GM12874 (cell line): ENCODE measurements around the gene WDR33.

ENCODE experiments used
- TF ChIP-seq, protein P1 (sequence below): IDR thresholded peaks from 2 replicates; pipeline ENCODE4 v1.5.1; 2011; ENCODE audit warnings: low read depth, mild to moderate bottlenecking, control low read depth, low read length, moderate library complexity; ENCODE audit not compliant: insufficient read depth

The WDR33 gene

DNA sequence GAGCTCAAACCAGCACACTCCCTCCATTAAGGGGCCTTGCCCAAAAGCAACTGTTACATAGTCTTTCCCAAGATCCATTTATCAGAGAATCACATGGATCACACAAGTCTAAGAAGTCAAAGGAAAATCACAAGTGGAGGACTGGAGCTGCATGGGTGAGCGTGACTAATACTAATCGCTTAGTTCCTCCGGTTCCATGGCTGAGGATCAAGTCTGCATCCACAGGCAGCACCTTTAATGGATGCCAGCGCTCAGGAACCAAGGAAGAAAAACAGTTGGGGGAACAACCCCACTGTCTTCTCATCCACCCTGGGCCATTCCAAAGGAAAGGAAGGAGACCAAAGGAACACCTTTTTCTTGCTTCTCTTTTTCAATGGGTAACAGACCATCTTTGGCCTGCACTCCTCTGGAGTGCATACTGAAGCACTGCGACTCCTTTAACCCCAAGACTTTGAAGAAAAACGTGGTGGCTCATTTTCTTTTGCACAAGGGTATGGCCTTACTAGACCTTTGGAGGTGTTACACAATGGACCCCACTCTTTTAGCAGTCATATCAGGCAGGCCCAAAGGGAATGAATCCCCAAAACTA, 9.2 kb upstream of the WDR33 start:
- TF ChIP-seq, protein P1, sequence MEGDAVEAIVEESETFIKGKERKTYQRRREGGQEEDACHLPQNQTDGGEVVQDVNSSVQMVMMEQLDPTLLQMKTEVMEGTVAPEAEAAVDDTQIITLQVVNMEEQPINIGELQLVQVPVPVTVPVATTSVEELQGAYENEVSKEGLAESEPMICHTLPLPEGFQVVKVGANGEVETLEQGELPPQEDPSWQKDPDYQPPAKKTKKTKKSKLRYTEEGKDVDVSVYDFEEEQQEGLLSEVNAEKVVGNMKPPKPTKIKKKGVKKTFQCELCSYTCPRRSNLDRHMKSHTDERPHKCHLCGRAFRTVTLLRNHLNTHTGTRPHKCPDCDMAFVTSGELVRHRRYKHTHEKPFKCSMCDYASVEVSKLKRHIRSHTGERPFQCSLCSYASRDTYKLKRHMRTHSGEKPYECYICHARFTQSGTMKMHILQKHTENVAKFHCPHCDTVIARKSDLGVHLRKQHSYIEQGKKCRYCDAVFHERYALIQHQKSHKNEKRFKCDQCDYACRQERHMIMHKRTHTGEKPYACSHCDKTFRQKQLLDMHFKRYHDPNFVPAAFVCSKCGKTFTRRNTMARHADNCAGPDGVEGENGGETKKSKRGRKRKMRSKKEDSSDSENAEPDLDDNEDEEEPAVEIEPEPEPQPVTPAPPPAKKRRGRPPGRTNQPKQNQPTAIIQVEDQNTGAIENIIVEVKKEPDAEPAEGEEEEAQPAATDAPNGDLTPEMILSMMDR: no peak

DNA sequence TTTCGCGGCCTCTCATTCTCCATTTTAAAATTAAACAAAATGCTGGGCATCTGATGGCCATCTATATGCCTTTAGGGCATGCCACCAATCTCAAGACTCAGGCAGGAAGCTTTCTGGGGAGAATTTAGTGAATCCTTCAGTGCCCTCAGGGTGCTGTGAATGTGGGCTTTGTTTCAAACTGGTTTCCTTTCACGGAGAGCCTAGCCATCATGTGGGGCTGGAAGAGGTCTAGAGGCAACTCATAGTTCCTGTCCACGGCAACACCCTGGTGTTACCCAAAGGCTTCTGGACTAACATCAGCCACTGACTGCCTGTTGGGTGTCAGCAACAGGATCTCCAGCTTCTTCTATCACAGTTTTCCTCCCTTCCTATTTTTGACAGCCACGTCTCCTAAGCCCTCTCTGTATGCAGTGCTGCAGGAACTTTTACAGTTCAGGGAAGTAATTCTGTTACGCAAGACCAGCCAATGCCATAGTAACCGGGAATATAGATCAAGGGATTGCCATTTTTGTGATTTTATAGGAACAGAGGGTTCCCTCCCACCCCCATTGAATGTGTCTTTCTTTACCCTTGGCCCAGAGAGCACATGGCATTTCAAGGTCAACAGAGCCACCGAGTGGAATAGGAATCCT, 7.9 kb upstream of the WDR33 start:
- TF ChIP-seq, protein P1: no peak

DNA sequence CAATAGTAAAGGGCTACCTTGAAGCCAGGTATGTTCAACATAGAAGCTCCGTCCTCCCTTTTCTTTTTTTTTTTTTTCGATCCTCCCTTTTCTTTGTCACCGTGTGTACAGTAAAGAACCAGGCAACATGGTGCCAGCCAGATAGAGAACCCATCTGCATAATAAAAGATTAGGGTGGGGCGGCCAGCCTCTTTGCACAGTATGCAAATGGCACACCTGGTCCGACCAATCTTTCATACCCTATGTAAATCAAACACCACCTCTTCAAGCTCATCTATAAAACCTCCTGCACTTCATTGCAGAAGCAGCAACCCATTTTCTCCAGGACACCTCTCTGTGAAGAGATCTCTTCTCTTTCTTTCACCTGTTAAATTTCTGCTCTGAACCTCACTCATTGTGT, 7.3 kb upstream of the WDR33 start:
- TF ChIP-seq, protein P1: no peak

DNA sequence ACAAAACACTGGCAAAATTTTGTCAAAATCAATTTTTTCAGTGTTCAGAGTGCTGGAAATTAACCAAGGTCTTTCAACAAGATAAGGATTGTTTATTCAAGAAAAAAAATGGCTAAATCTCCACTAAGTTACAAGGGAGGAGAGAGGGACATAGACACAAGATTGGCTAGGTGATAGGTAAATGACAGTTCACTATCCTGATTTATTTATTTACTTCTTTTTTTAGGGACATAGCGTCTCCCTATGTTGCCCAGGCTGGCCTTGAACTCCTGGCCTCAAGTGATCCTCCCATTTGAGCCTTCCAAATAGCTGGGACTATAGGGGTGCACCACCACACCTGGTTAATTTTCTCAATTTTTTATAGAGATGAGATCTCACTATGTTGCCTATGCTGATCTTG, 3.7 kb upstream of the WDR33 start:
- TF ChIP-seq, protein P1: no peak

DNA sequence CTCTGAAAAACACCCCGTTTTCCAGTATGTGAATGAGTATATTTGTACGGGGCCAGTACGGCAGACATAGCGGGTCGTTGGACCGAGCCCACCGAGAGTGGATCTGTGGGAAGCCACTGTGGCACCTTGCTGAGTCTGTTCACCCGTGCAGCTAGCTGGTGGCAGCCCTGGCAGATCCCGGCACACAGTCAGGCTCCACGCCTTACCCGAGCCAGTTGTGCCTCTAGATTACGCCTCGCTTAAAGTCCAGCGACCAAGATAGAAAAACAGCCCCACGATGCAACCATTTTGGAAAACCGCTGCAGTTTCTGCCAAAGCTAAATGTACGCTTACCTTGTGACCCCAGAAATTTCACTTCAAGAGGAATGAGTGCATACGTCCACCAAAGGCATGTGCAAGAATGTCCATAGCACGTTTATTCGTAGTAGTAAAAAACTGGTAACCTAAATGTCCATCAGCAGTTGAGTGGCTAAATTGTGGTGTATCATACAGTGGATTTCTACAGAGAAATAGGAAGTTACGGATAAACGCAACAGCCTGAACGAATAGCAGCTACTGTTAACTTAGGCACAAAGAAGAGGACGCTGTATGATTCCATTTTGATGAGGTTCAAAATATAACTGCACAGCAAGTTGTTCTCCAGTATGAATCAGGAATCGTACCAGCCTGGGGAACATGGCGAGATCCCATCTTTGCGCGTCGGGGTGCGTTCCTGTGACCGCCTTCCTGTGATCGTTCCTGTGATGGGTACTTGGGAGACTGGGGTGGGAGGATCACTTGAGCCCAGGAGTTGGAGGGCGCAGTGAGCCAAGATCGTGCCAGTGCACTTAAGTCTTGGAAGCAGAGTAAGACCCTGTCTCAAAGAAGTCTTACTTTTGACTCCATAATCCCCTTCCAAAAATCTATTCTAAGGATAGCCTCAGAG, 688 bp upstream of the WDR33 start:
- TF ChIP-seq, protein P1: no peak

DNA sequence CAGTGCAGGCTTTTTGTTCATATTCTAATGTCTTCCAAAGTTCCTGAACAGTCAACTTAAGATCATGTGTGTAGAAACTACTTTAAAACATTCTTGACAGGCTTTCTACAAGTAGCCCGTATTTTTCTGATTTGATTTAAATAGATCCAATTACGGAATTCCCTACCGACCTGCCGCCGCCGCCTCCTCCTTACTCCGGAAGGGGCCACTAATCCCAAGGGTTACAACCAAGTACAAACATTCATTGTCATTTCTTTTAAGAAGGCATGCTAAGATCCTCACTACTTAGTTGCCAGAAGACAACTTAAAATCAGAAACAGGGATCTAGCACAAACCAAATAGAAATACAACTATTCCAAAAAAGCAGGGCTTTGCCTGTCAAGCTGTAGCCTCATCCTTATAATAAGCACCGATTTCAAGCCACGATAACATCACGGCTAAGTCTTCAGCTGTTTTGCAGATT, 784 bp downstream of the WDR33 start:
- TF ChIP-seq, protein P1: no peak

DNA sequence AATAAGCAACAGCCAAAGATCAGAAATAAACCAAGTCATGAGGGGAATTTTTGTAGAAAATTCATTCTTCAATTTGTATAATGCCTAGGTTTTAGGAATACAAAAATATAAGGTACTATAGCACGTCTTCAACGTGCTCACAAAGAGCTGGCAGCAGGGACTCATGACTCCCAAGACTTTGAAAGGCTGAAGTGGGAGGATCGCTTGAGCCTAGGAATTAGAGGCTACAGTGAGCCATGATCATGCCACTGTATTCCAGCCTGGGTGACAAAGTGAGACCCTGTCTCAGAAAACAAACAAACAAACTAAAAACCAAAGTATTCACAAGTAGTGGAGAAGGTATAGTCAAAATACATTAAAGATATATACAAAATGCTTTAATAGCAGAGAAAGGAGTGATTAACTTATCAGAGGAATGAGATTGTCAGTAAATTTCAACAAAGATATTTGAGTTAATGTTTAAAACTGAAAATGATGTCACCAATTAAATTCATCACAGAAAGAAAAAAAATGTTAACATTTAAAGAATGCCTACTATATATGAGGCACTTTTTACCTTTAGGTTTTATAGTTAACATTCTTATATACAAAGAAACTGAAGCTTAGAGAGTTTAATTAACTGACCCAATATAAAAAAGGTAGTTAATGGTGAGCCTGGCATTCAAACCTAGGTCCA, 3.2 kb downstream of the WDR33 start:
- TF ChIP-seq, protein P1: no peak
